NCI-H460 (cell line): ENCODE measurements around the gene PRRG2. TPM values are rescaled to one million over a fixed set of nuclear protein-coding genes. Genes with fewer than 3 reads are reported as not detected.

ENCODE experiments used
- DNase-seq: peaks from one replicate; pipeline ENCODE4 v3.0.0-alpha.2; 2016; ENCODE audit warnings: low read depth; ENCODE audit errors: extremely low read depth
- small RNA-seq, 2 experiments: library from RNA; depleted of rRNA; stranded (forward); fragments of <200 nt; gene quantifications; one replicate each; pipeline ENCODE3, GENCODE V24; 2014
- total RNA-seq: library from RNA; depleted of rRNA; stranded (reverse); fragments of >200 nt; shearing (Covaris generic); gene quantifications from 2 replicates; pipeline ENCODE4 v1.2.3, GENCODE V29; 2014; rRNA removed

The PRRG2 gene
- total RNA-seq, 1 experiment from 2014 or later: not detected

DNA sequence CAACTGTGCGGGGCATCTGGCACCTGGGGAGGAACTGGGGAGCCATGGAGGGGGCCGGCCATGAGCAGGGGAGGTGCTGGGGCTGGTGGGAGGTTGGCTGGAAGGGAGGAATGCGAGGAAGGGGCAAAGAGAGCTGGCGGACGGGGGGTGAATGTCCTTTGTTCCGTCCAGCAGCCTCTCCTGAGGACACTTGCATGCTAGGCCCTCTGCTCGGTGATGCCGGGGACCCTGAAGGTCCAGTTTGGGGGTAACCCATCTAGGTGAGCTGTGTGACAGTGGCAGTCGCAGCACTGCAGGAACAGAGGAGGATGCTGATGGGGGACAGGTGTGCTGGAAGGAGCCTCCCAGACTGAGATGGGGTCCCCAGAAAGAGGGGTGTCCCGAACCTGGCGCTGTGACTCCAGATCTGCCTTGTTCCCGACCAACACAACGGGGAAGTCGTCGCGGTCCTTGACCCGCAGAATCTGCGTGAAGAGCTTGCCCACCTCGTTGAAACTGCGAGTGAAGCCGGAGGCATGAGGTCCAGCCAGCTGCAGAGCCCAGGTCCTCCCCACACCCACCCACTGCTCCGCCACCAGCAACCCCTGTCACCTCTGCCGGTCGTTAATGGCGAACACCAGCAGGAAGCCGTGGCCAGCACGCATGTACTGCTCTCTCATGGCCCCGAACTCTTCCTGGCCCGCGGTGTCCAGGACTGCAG, 55.3 kb downstream of the PRRG2 start:
- DNase-seq: no peak

DNA sequence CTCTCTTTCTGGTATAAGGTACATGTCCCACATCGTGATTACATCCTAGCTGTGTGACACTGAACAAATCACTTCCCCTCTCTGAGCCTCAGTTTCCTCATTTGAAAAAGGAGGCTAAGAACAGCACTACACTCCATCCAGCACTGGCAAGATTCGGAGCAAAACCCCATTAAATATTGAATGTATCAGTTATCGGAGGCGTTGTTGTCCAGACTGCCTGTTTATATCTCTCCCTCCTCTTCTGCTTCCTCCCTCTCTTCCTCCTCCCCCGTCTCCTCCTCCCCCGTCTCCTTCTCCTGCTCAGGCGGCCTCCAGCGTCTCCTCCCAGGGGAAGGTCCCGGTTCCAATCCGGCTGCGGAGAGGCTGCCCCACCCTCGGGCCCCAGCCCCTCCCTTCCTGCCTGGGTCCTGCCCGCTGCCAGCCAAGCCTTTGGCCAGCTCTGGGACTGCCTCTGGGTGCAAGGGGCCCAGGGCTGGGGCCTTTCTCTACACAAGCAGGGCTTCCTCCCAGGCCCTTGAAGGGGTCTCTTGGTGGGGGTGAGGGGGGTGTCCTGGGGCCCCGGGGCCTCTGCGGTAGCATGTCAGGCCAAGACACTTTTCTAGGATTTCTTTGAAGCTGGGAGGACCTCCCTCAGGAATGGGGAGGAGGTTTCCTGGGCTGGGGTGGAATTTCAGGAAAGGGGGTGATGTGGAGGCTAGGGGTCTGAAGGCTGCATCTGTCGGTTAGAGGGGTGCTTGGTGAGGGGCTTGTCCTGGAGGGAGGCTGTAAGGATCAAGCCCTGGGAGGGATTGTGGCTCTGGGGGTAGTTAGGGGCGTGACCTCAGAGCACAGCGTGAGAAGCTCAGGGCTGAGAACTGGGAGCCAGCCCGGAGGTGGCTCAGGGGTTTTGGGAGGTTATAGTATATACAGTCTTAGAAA, 57.0 kb downstream of the PRRG2 start:
- peak; percentile 77 for DNase-seq

DNA sequence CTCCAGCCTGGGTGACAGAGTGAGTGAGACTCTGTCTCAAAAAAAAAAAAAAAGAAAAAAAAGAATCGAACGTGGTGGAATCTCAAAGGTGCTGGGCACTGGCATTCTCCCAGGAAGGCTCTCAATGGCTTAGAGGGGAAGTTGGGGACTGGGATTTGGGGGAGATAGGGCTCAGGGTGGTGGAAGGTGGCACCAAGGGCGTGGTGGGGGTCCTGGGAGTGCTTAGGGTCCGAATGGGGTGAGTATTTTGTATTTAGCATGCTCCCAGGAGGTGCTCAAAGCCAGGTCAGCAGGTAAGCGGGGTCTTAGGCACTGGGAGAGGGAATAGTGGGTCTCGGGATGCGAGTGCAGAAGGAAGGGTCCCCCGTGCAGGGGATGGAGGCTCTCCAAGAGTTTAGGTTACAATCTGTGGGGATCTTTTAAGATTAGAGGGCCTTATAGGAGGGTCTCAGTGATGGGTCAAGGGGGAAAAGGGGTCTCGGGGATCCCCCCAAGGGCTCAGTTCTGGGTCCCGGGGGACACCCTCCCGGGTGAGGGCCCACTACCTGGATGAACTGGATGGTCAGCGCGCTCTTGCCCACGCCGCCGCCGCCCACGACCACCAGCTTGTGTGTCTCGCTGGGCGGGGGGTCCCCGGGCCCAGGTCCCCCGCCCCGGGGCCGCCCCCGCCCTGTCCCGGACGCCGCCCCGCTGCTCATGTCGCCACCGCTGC, 58.4 kb downstream of the PRRG2 start:
- no peak for DNase-seq

DNA sequence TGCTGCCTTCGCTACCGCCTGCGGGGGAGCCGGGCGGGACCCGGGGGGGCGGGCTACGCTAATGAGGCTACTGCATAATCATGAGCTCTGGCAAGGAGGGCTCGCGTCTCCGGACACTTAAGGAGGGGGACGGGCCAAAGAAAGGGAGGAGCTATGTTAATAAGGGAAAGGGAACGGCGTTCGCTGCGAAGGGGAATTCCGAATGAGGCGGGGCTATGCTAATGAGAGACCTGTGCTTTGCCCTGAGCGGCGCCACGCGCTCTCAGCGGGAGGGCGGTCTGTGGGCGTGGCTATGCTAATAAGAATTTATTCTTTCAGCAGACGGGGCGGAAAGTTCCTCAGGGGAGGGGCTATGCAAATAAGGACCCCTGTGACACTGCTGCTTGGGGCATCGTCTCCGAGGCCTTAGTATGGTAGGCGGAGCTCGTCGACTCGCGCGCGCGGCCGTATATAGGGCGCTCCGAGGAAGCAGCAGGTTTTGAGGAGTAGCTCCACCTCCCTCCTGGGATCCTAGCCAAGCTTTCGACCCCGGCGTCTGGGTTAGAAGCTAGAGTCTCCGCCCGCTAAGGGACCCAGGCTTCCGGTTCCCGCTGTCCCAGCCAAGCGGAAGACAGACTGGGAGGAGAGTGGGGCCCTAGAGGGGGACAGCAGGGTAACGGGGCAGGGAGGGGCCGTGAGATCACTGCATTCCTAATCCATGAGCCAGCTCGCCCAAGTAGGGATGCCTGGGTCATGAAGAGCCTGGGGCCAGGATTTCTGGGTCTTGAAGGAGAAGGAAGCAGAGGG, 59.2 kb downstream of the PRRG2 start, which contains the start of gene RRAS:
Gene RRAS, minus strand, starts transcription at position 31 of the 786 bp plus-strand sequence. CDS start 45 bp downstream, outside the sequence.
- DNase-seq: peak; percentile 98

Small RNA genes lying within 50 kb of the gene (small RNA-seq; reads per million reads assigned to genes)
- gene RF00019: 0 reads per million in 2 experiments

Other genes with a start within 250 kb of the PRRG2 start
- not detected in 2 replicates for gene CD37, start 245.9 kb upstream of the PRRG2 start, total RNA-seq
- gene TEAD2, start 218.9 kb upstream of the PRRG2 start, total RNA-seq: 13.7 and 13.8 TPM in 2 replicates
- gene DKKL1, start 217.4 kb upstream of the PRRG2 start, total RNA-seq: not detected in 2 replicates
- not detected in 2 replicates for gene KASH5, start 193.1 kb upstream of the PRRG2 start, total RNA-seq
- gene PTH2, start 157.9 kb upstream of the PRRG2 start, total RNA-seq: not detected in 2 replicates
- not detected in 2 replicates for gene GFY, start 155.9 kb upstream of the PRRG2 start, total RNA-seq
- 0.17 TPM in 1 of 2 replicates, not detected in the other for gene SLC17A7, start 139.8 kb upstream of the PRRG2 start, total RNA-seq
- gene PIH1D1, start 129.5 kb upstream of the PRRG2 start, total RNA-seq: 48.5 and 69.4 TPM in 2 replicates
- 24.7 and 32.4 TPM in 2 replicates for gene ALDH16A1, start 128.1 kb upstream of the PRRG2 start, total RNA-seq
- gene FLT3LG, start 107.1 kb upstream of the PRRG2 start, total RNA-seq: 0.12 and 0.35 TPM in 2 replicates
- gene RPL13A, start 93.7 kb upstream of the PRRG2 start, total RNA-seq: 3,401 and 3,992 TPM in 2 replicates
- 2,280 and 2,727 TPM in 2 replicates for gene RPS11, start 84.9 kb upstream of the PRRG2 start, total RNA-seq
- 0.77 TPM in 1 of 2 replicates, not detected in the other for gene FCGRT, start 68.7 kb upstream of the PRRG2 start, total RNA-seq
- gene RCN3, start 53.3 kb upstream of the PRRG2 start, total RNA-seq: 3.1 and 5.6 TPM in 2 replicates
- 21.8 and 31.8 TPM in 2 replicates for gene NOSIP, start 760 bp upstream of the PRRG2 start, total RNA-seq
- gene PRR12, start 9.9 kb downstream of the PRRG2 start, total RNA-seq: 2.1 and 3.0 TPM in 2 replicates
- gene RRAS, start 58.8 kb downstream of the PRRG2 start, total RNA-seq: 17.2 and 19.6 TPM in 2 replicates
- gene SCAF1, start 60.9 kb downstream of the PRRG2 start, total RNA-seq: 8.3 and 12.3 TPM in 2 replicates
- 36.5 and 38.0 TPM in 2 replicates for gene IRF3, start 84.5 kb downstream of the PRRG2 start, total RNA-seq
- gene BCL2L12, start 84.6 kb downstream of the PRRG2 start, total RNA-seq: 16.4 and 17.5 TPM in 2 replicates
- 228 and 254 TPM in 2 replicates for gene PRMT1, start 96.0 kb downstream of the PRRG2 start, total RNA-seq
- gene ADM5, start 108.3 kb downstream of the PRRG2 start, total RNA-seq: 3.1 and 3.2 TPM in 2 replicates
- gene CPT1C, start 109.8 kb downstream of the PRRG2 start, total RNA-seq: 1.7 and 2.2 TPM in 2 replicates
- gene TSKS, start 182.0 kb downstream of the PRRG2 start, total RNA-seq: not detected in 2 replicates
- 25.6 and 29.1 TPM in 2 replicates for gene AP2A1, start 185.7 kb downstream of the PRRG2 start, total RNA-seq
- gene FUZ, start 232.0 kb downstream of the PRRG2 start, total RNA-seq: 0.14 and 1.0 TPM in 2 replicates
- gene MED25, start 237.0 kb downstream of the PRRG2 start, total RNA-seq: 12.5 and 13.4 TPM in 2 replicates